Stimulated activated CD4-positive, alpha-beta T cell treated with anti-CD3 and anti-CD28 coated beads, Interleukin-1b, Interleukin-23, amount 100 ng/mL, for 24 hours (primary cell): ENCODE measurements around the gene PEAK1.

Experiments
- DNase-seq, 4 experiments: peaks; one replicate each; pipeline ENCODE4 v3.0.0-alpha.2; 2020; ENCODE audit warnings: low read depth in 4 of 4, low spot score in 1 of 4

PEAK1 gene

GRCh38 chr15:77143191-77143590, 276.7 kb downstream of the PEAK1 start:
- DNase-seq: no peak

- no peak for DNase-seq
Observed at GRCh38 chr15:77140220-77140619, 279.7 kb downstream of the PEAK1 start.

- DNase-seq: no peak
Observed at GRCh38 chr15:77139312-77139711, 280.6 kb downstream of the PEAK1 start.

GRCh38 chr15:77138167-77138522, 281.8 kb downstream of the PEAK1 start:
- no peak for DNase-seq

- no peak for DNase-seq
Observed at GRCh38 chr15:77135181-77135580, 284.7 kb downstream of the PEAK1 start.

GRCh38 chr15:77130315-77130930, 289.5 kb downstream of the PEAK1 start:
- no peak for DNase-seq

DNA sequence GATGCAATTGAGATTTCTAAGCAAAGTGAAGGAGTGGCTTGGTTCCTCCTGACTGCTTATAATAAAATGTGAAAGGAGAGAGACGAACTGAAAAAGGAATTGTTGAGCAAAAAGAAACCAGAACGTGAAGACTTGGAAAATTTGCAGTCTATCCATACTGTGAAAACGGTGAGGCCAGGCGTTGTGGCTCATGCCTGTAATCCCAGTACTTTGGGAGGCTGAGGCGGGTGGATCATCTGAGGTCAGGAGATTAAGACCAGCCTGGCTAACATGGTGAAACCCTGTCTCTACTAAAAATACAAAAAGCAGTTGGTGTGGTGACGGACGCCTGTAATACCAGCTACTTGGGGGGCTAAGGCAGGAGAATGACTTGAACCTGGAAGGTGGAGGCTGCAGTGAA, 292.3 kb downstream of the PEAK1 start:
- DNase-seq: no peak

GRCh38 chr15:77126529-77127326, 293.2 kb downstream of the PEAK1 start:
- no peak for DNase-seq

GRCh38 chr15:77123854-77124253, 296.1 kb downstream of the PEAK1 start:
- DNase-seq: no peak

DNA sequence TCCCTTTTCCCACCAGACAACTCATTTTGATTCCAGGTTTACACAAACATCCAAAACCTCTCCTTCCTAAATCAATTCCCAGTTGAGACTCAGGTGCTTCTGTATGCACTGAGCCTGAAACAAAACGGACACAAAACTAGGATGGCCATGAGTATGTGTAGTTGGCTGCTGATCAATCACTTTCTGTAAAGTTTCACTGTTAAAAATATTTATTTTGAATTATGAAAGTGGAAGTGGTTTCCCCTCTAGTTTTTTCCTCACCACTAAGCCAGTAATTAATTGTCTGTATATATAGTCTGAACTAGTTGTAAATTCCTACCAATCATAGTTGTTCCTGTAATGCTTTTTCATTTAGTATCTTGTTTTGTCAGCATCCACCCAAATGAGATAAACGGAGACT, 297.3 kb downstream of the PEAK1 start:
- no peak for DNase-seq

- no peak for DNase-seq
Observed at GRCh38 chr15:77121599-77121998, 298.3 kb downstream of the PEAK1 start.

GRCh38 chr15:77120576-77120975, 299.3 kb downstream of the PEAK1 start:
- no peak for DNase-seq

- DNase-seq: no peak
Observed at GRCh38 chr15:77119446-77119845, 300.5 kb downstream of the PEAK1 start.

- no peak for DNase-seq
Observed at GRCh38 chr15:77118882-77119321, 301.0 kb downstream of the PEAK1 start.

GRCh38 chr15:77115179-77115578, 304.7 kb downstream of the PEAK1 start:
- no peak for DNase-seq

GRCh38 chr15:77112838-77113504, 306.9 kb downstream of the PEAK1 start:
- no peak for DNase-seq

DNA sequence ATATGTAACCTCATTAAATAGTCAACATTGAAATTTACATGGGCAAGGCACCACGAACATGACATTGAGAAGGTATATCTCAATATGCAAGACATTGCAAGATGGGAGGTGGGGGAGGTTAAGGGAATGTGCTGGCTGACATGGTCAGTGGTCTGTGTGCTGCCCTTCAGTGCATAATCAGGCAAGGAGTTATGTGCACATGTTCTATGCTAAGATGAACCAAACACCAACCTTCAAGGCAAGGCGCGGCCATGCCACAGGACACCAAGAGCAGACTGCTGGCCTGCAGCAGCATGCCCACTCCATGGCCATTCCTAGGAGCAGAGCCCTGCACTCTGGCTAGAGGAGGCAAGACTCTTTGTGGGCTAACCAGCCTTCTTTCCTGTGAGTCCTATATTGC, 308.1 kb downstream of the PEAK1 start:
- no peak for DNase-seq

- peak in 1 of 4 experiments; percentile 19 for DNase-seq
Observed at GRCh38 chr15:77107531-77108355, 312.2 kb downstream of the PEAK1 start.

DNA sequence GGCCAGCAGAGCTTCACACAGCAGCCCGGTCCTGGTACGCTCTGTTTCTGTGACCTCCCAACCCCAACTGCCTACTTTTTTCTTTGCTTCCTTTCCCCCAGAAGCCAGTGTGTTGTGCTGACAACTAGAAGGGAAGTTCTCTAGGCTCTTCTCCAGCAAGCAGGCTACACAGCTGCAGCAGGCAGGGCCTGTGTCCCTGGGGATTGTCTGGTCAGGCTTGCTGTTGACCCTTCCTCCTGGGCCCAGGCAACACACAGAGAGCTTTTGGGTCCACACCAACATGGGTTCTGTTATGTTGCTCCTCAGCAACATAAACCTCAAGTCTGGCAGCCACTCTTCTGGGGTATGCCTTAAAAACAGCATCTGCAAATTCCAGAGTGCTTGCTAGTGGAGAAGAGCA, 312.8 kb downstream of the PEAK1 start:
- DNase-seq: no peak

DNA sequence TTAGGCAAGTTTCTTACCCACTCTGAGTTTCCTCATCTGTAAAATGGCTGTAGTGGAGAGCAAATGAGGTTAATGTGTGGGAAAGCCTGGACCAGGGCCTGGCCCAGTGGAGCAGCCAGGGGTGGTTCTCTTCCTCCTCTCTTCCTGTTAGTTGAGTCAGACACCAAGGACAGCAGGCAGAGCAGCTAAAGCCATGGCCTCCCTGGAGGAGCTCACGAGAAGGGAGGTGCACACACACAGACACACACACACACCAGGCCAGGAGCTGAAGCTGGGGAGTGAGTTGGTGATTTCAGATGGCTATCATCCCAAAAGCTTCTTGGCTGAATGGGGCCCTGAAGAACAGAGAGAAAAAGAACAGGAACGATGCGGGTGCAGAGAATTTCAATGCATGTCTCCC, 315.7 kb downstream of the PEAK1 start:
- no peak for DNase-seq

DNA sequence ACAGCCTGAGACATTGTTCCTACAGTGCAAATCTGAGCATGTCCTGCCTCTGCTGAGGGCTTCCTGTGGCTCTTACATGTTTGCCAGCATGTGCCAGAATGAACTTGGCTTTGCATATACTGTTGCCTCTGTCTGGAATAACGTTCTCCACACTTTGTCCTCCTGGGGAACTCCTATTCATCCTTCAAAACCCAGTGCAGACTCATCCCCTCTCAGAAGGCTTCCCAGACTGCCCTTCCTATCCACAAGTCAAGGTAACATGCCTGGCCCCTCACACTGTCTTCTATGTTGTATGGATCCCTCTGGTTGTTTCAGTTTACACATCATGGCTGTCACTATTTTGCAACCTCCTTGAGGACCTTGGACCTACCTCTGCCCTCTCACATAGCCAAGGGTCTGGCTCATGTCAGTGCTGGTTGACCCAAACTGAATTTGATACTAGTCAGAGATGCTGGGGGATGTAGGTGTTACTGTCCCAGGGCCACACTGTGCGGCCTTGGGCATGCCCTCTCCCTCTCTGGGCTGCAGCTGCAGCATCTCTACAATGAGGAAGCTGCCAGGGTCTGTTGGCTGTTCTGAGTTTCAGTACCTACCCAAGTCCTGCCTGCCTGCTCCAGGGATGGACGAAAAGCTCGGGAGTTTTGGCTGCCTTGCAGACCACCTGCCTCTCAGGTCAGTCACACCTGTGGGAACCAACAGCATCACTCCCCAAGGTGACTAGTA, 320.0 kb downstream of the PEAK1 start:
- no peak for DNase-seq
